NCI-H526 treated with DMSO at 0.1 percent for 48 hours (cell line): ENCODE data around the gene PCDHB5.
A peak's percentile ranks its signal among the peaks of the same experiment; 100 is the strongest.
"Not testable (repeated sequence)": the region's sequence is repeated elsewhere in the genome, so short reads cannot be mapped to it uniquely, and the experiment has no call there.

ENCODE experiments used
- DNase-seq: peaks from one replicate; lab custom pipeline; 2025; lab: John Stamatoyannopoulos, UW

Gene PCDHB5

DNA sequence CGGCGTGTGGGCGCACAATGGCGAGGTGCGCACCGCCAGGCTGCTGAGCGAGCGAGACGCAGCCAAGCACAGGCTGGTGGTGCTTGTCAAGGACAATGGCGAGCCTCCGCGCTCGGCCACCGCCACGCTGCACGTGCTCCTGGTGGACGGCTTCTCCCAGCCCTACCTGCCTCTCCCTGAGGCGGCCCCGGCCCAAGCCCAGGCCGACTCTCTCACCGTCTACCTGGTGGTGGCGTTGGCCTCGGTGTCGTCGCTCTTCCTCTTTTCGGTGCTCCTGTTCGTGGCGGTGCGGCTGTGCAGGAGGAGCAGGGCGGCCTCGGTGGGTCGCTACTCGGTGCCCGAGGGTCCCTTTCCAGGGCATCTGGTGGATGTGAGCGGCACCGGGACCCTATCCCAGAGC lies 17.1 kb downstream of the PCDHB5 start:
- DNase-seq, result not testable (repeated sequence)

DNA sequence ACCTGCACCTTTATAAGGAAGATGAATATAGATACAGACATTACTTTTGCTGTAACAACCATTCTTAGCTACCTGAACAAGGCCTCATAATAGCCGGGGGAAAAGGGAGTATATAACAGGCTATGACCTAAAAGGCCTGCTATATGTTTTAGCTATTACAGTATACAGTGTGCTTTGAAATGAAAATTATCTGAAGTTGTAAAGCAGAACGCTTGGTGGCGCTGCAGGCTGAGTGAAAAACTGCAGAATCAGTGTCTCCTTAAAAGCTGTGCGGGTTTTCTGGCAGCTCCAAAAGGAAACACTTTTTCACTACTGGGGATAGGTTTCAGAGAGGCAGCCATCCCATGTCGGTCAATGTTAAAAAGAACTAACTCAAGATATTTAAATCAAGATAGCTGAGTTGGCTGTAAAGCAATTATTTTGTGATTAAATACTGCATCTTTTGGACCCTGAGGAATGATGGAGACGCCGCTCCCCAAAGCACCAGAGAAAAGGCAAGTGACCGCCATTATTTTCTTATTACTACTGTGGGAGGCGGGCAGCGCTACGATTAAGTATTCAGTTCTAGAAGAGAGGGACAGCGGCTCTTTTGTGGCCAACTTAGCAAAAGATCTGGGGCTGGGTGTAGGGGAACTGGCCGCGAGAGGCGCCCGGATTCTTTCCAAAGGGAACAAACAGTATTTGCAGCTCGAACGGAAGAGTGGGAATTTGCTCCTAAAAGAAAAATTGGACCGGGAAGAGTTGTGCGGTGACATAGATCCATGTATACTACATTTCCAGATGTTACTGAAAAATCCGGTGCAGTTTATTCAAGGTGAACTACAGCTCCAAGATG lies 20.8 kb downstream of the PCDHB5 start:
- peak; percentile 1 for DNase-seq

DNA sequence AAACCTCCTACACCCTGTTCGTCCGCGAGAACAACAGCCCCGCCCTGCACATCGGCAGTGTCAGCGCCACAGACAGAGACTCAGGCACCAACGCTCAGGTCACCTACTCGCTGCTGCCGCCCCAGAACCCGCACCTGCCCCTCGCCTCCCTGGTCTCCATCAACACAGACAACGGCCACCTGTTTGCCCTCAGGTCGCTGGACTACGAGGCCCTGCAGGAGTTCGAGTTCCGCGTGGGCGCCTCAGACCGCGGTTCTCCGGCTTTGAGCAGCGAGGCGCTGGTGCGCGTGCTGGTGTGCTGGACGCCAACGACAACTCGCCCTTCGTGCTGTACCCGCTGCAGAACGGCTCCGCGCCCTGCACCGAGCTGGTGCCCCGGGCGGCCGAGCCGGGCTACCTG lies 22.4 kb downstream of the PCDHB5 start:
- DNase-seq, result not testable (repeated sequence)

- not testable (repeated sequence) for DNase-seq
Observed at GRCh38 chr5:141157901-141158300, 22.9 kb downstream of the PCDHB5 start.

GRCh38 chr5:141172381-141173204 lies 37.6 kb downstream of the PCDHB5 start, which contains the start of gene PCDHB7:
TSS of gene PCDHB7 (plus strand) at chr5:141172644. CDS start at chr5:141172836, 192 bp downstream.
- DNase-seq, result peak; percentile 11

- not testable (repeated sequence) for DNase-seq
Observed at GRCh38 chr5:141174291-141175104, 39.5 kb downstream of the PCDHB5 start.

- DNase-seq, result no peak
Observed at GRCh38 chr5:141175933-141176332, 40.9 kb downstream of the PCDHB5 start.

- DNase-seq, result peak; percentile 18
Observed at GRCh38 chr5:141177577-141178191, 42.7 kb downstream of the PCDHB5 start, which contains the start of gene PCDHB8. TSS of gene PCDHB8 (plus strand) at chr5:141177790. CDS start at chr5:141178035, 245 bp downstream.

- DNase-seq, result not testable (repeated sequence)
Observed at GRCh38 chr5:141179371-141179770, 44.4 kb downstream of the PCDHB5 start.

- DNase-seq, result not testable (repeated sequence)
Observed at GRCh38 chr5:141179876-141180275, 44.9 kb downstream of the PCDHB5 start.

DNA sequence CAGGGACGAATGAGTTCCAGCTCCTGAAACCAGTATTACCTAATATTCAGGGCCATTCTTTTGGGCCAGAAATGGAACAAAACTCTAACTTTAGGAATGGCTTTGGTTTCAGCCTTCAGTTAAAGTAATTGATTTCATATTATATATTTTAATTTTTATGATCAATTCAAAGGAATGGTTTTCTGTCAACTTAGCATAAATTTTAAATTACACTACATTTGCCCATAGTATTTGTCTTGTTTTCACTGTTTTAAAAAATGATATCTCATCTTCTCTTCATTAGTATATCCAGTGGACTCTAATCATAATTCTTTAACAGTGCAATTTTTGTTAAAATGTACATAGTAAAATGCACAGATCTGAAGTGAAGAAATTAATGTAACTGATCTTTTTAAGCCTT lies 45.3 kb downstream of the PCDHB5 start:
- DNase-seq, result no peak

- peak; percentile 54 for DNase-seq
Observed at GRCh38 chr5:141182248-141182647, 47.2 kb downstream of the PCDHB5 start, which contains the start of gene PCDHB16. TSS of gene PCDHB16 (plus strand) at chr5:141182387. CDS start at chr5:141182560, 173 bp downstream.

DNA sequence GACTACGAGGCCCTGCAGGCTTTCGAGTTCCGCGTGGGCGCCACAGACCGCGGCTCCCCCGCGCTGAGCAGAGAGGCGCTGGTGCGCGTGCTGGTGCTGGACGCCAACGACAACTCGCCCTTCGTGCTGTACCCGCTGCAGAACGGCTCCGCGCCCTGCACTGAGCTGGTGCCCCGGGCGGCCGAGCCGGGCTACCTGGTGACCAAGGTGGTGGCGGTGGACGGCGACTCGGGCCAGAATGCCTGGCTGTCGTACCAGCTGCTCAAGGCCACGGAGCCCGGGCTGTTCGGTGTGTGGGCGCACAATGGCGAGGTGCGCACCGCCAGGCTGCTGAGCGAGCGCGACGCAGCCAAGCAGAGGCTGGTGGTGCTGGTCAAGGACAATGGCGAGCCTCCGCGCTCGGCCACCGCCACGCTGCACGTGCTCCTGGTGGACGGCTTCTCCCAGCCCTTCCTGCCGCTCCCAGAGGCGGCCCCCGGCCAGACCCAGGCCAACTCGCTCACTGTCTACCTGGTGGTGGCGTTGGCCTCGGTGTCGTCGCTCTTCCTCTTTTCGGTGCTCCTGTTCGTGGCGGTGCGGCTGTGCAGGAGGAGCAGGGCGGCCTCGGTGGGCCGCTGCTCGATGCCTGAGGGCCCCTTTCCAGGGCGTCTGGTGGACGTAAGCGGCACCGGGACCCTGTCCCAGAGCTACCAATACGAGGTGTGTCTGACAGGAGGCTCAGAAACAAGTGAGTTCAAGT lies 49.3 kb downstream of the PCDHB5 start:
- DNase-seq, result not testable (repeated sequence)

GRCh38 chr5:141186897-141187512 lies 52.0 kb downstream of the PCDHB5 start, which contains the start of gene PCDHB9:
TSS of gene PCDHB9 (plus strand) at chr5:141187161. CDS start at chr5:141187319, 158 bp downstream.
- peak; percentile 15 for DNase-seq
